Activated naive CD4-positive, alpha-beta T cell treated with anti-CD3 and anti-CD28 coated beads, Interleukin-2, amount 10 ng/mL, durations not matched to agents 7 days and 5 days (primary cell): Measurements from ENCODE around the gene USP26.
"Not testable (repeated sequence)": the region's sequence is repeated elsewhere in the genome, so short reads cannot be mapped to it uniquely, and the experiment has no call there.

Experiments
- CTCF ChIA-PET: fragments of 350-600 bp; sonication (Branson Sonifier 250); formaldehyde crosslinking; loops from one replicate; lab custom pipeline; 2021; ENCODE audit warnings: antibody characterized with exemption; lab: Charles Lee
- DNase-seq: peaks from one replicate; pipeline ENCODE4 v3.0.0-alpha.2; 2020
- H3K27ac Mint-ChIP-seq: one replicate; pipeline ENCODE4 v1.8.0; 2021; ENCODE audit warnings: mild to moderate bottlenecking, moderate library complexity, mixed read lengths
- H3K27me3 Mint-ChIP-seq: one replicate; pipeline ENCODE4 v1.8.0; 2021; ENCODE audit warnings: mild to moderate bottlenecking, mixed read lengths
- H3K36me3 Mint-ChIP-seq: one replicate; pipeline ENCODE4 v1.8.0; 2021; ENCODE audit warnings: mixed read lengths
- H3K4me1 Mint-ChIP-seq: one replicate; pipeline ENCODE4 v1.8.0; 2021; ENCODE audit warnings: mixed read lengths
- H3K4me3 Mint-ChIP-seq: one replicate; pipeline ENCODE4 v1.8.0; 2021; ENCODE audit warnings: mild to moderate bottlenecking, moderate library complexity, mixed read lengths
- H3K9me3 Mint-ChIP-seq: one replicate; pipeline ENCODE4 v1.8.0; 2021; ENCODE audit warnings: mixed read lengths

The USP26 gene

GRCh38 chrX:133097031-133097430 is at the start of gene USP26:
TSS of gene USP26 (minus strand) at chrX:133097109. CDS start at chrX:133028220, 68,889 bp downstream.
- no peaks in the 10 kb centered on the region for H3K27me3 Mint-ChIP-seq
- DNase-seq, result no peak
- CTCF ChIA-PET, result no interaction called here
- no peak within 1 kb of the TSS for H3K4me3 Mint-ChIP-seq
- H3K27ac Mint-ChIP-seq, result no peak within 1 kb of the TSS
- no peaks in the 10 kb centered on the region for H3K4me1 Mint-ChIP-seq
- H3K36me3 Mint-ChIP-seq, result no peaks in the 10 kb centered on the region
- H3K9me3 Mint-ChIP-seq, result no peaks in the 10 kb centered on the region

GRCh38 chrX:133134282-133134681 is 37.4 kb upstream of the USP26 start:
- no peak for DNase-seq
- no peaks in the 10 kb centered on the region for H3K4me1 Mint-ChIP-seq
- H3K4me3 Mint-ChIP-seq, result no peak overlapping the region
- CTCF ChIA-PET, result no interaction called here
- no peaks in the 10 kb centered on the region for H3K27me3 Mint-ChIP-seq
- H3K9me3 Mint-ChIP-seq, result no peaks in the 10 kb centered on the region
- H3K27ac Mint-ChIP-seq, result no peak overlapping the region
- H3K36me3 Mint-ChIP-seq, result no peaks in the 10 kb centered on the region

DNA sequence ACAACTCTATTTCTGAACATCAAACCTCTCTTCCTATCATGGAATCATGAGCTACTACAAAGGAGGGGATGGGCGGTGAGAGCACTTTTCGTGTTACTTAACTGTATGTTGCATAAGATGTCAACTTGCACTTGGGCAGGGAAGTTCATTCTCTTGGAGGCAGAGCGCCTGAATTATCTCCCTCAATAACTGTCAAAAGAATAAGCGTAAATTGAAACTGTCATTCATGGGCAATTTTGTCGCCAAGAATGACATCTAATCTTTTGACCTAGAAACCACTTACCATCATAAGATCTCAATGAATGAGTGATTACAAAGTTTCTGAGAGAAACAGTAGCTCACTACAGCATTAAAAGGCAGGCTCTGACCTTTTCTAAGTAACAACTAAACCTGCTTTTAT is 23.5 kb upstream of the USP26 start:
- peaks cover 4% of the 10 kb centered on the region for H3K27me3 Mint-ChIP-seq
- H3K4me3 Mint-ChIP-seq, result no peak overlapping the region
- H3K27ac Mint-ChIP-seq, result no peak overlapping the region
- no peak for DNase-seq
- no peaks in the 10 kb centered on the region for H3K36me3 Mint-ChIP-seq
- H3K9me3 Mint-ChIP-seq, result no peaks in the 10 kb centered on the region
- no peaks in the 10 kb centered on the region for H3K4me1 Mint-ChIP-seq
- CTCF ChIA-PET, result no interaction called here

DNA sequence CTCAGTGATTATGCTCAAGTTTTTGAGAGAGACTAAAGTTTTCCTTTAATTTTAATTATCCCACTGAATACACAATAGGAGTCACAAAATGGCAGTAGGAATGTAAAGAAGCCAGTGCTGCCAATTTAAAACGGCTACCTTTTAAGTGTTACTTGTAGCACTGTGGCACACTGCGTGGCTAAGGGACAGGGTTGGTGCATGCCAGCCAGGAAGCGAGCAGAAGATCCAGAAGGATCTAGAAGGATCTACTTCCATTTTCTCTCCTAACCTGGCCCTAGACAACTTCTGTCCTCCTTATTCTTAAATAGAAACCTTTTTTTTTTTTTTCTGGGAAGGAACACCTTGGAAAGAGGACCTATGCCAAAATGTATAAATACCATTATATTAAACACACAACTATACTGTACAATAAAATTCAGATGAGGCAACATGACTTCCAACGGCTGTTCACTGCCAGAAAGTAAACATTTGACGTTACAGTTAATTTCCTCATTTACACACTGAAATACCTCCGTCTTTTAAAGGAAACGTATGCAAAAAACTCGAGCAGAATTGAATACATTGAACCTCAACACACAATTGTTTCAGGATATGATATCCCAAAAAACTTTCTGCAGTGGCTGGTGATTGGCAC is 2.7 kb downstream of the USP26 start:
- no peak for DNase-seq
- CTCF ChIA-PET, result no interaction called here
- Mint-ChIP-seq H3K9me3 (no peaks in the 10 kb centered on the region), H3K4me1 (no peaks in the 10 kb centered on the region), H3K27ac (no peak overlapping the region), H3K36me3 (no peaks in the 10 kb centered on the region), H3K4me3 (no peak overlapping the region), H3K27me3 (no peaks in the 10 kb centered on the region)

GRCh38 chrX:133090236-133090809 is 6.6 kb downstream of the USP26 start:
- no peak overlapping the region for H3K27ac Mint-ChIP-seq
- no peaks in the 10 kb centered on the region for H3K4me1 Mint-ChIP-seq
- no peaks in the 10 kb centered on the region for H3K27me3 Mint-ChIP-seq
- no peaks in the 10 kb centered on the region for H3K36me3 Mint-ChIP-seq
- no peaks in the 10 kb centered on the region for H3K9me3 Mint-ChIP-seq
- CTCF ChIA-PET, result no interaction called here
- H3K4me3 Mint-ChIP-seq, result no peak overlapping the region
- no peak for DNase-seq

GRCh38 chrX:133089411-133089810 is 7.5 kb downstream of the USP26 start:
- no peak for DNase-seq
- H3K27me3 Mint-ChIP-seq, result no peaks in the 10 kb centered on the region
- no peak overlapping the region for H3K4me3 Mint-ChIP-seq
- no peaks in the 10 kb centered on the region for H3K9me3 Mint-ChIP-seq
- H3K27ac Mint-ChIP-seq, result no peak overlapping the region
- H3K36me3 Mint-ChIP-seq, result no peaks in the 10 kb centered on the region
- CTCF ChIA-PET, result no interaction called here
- no peaks in the 10 kb centered on the region for H3K4me1 Mint-ChIP-seq

DNA sequence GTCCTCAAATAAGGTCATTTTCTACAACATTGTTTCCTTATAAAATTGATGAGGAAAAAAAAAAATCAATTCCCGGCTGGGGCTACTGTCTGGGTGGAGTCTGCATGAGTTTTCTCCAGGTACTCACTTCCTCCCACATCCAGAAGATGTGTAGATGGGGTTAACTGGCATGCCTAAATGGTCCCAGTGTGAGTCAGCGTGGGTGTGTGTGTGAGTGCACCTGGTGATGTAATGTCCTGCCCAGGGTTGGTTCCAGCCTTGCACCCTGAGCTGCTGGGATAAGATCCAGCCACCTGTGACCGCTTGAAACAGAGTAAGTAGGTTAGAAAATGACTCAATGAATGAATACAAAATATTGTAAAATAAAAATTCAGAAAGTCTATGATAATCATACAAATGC is 11.1 kb downstream of the USP26 start:
- CTCF ChIA-PET, result no interaction called here
- Mint-ChIP-seq H3K4me1 (peaks cover 4% of the 10 kb centered on the region), H3K36me3 (no peaks in the 10 kb centered on the region), H3K4me3 (no peak overlapping the region), H3K27me3 (no peaks in the 10 kb centered on the region), H3K9me3 (no peaks in the 10 kb centered on the region), H3K27ac (no peak overlapping the region)
- DNase-seq, result no peak

GRCh38 chrX:133085056-133085455 is 11.9 kb downstream of the USP26 start:
- DNase-seq, H3K27ac Mint-ChIP-seq, H3K9me3 Mint-ChIP-seq, H3K27me3 Mint-ChIP-seq, H3K4me3 Mint-ChIP-seq, H3K36me3 Mint-ChIP-seq, H3K4me1 Mint-ChIP-seq, CTCF ChIA-PET: not testable (repeated sequence)

DNA sequence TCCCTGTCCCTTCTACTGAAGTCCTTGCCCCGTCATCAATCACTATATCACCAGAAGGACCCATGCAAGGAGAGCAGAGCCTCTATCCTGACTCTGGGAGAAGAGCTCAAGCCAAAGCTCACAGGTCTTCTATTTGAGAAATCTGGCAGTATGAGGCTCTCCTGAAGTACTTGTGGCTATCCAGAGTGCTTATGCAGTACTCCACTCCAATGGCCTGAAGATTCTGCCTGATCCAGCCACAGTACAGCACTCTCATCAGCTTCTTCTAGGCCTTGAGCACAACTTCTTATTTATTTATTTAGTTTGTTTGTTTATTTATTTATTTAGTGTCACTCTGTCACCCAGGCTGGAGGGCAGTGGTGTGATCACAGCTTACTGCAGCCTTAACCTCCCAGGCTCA is 13.0 kb downstream of the USP26 start:
- DNase-seq, result no peak
- CTCF ChIA-PET, result no interaction called here
- H3K36me3 Mint-ChIP-seq, result no peaks in the 10 kb centered on the region
- H3K4me1 Mint-ChIP-seq, result peaks cover 4% of the 10 kb centered on the region
- no peak overlapping the region for H3K27ac Mint-ChIP-seq
- H3K9me3 Mint-ChIP-seq, result no peaks in the 10 kb centered on the region
- no peaks in the 10 kb centered on the region for H3K27me3 Mint-ChIP-seq
- H3K4me3 Mint-ChIP-seq, result no peak overlapping the region

DNA sequence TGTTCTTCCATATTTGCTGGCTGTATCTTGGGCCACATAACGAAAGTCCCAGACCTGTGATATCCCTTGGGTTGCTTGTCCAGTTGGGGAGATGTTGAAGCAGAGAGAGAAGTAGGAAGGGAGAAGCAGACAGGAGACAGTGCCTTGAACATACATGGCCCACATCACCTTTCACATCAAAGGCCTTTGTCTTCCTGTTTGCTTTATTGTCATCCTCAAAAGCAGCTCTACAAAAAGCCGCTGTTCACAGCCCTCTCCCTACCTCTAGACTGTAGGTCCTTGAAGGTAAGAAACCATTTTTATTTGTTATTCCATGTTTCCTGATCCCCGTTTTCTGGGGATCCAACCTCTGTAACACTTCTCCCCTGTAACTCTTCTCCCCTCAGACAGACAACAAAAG is 14.9 kb downstream of the USP26 start:
- no peaks in the 10 kb centered on the region for H3K27me3 Mint-ChIP-seq
- H3K4me1 Mint-ChIP-seq, result peaks cover 4% of the 10 kb centered on the region
- H3K9me3 Mint-ChIP-seq, result no peaks in the 10 kb centered on the region
- no peak overlapping the region for H3K4me3 Mint-ChIP-seq
- DNase-seq, result no peak
- no peak overlapping the region for H3K27ac Mint-ChIP-seq
- CTCF ChIA-PET, result no interaction called here
- H3K36me3 Mint-ChIP-seq, result no peaks in the 10 kb centered on the region

- DNase-seq, H3K27ac Mint-ChIP-seq, H3K36me3 Mint-ChIP-seq, CTCF ChIA-PET, H3K4me1 Mint-ChIP-seq, H3K27me3 Mint-ChIP-seq, H3K9me3 Mint-ChIP-seq, H3K4me3 Mint-ChIP-seq: not testable (repeated sequence)
These were observed 19.1 kb downstream of the USP26 start for GRCh38 chrX:133077856-133078255.

DNA sequence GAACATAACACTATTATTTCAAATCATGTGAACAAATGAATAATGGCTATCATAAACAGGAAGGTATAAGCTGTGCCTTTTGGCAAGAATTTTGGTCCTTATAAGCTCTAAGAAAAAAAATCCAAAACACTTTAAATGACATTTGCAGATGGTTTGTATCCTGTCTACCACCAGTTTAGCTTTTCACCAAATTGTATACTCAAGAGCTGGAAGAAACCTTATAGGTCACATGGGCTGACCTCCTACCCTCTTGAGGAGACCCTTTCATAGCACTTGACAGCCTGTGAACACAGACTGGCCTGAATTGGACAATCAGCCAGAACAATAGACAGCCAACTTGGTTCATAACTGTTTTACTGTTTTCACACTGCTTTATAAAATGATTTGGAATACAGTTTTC is 24.3 kb downstream of the USP26 start:
- Mint-ChIP-seq H3K36me3 (no peaks in the 10 kb centered on the region), H3K4me1 (no peaks in the 10 kb centered on the region), H3K9me3 (no peaks in the 10 kb centered on the region), H3K27ac (no peak overlapping the region), H3K4me3 (no peak overlapping the region), H3K27me3 (no peaks in the 10 kb centered on the region)
- no peak for DNase-seq
- CTCF ChIA-PET, result no interaction called here

DNA sequence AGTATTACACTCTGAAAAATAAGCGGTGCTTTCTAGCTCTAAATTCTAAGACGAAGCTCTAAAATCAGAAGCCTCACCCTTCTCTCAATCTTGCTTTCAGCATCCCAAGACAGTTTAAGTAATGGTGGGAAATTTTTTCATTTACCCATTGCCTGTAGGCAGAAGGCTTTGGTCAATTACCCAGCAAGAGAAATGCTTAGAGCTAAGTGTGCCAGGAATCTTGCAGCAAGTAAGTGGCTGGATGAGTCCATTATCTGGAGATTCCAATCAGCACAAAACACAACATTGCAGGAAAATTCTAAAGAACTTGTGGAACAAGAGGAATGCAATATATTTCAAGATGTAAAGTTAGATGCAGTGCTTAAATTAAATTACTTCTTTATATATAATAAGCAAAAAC is 28.4 kb downstream of the USP26 start:
- H3K4me1 Mint-ChIP-seq, result no peaks in the 10 kb centered on the region
- CTCF ChIA-PET, result no interaction called here
- no peak overlapping the region for H3K4me3 Mint-ChIP-seq
- no peaks in the 10 kb centered on the region for H3K27me3 Mint-ChIP-seq
- no peak for DNase-seq
- no peak overlapping the region for H3K27ac Mint-ChIP-seq
- H3K36me3 Mint-ChIP-seq, result no peaks in the 10 kb centered on the region
- no peaks in the 10 kb centered on the region for H3K9me3 Mint-ChIP-seq

DNA sequence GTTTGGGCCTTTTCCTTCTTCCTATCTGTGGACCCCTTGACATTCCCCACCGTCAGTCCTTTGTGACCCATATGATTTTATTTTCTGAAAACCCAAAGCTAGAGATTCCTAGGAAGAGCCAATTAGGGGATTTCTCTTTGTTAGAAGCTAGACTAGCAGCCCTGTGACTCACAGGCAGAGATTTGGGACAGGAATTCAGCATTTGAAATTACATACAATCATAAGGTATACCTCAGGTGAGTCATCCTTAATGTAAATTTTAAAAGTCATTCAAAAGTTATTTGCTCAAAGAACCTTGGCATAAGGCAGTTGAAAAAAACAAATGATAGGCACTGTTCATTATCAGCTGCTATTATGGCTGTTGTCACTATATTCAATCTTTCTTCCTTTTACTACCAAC is 40.6 kb downstream of the USP26 start:
- CTCF ChIA-PET, result no interaction called here
- no peaks in the 10 kb centered on the region for H3K36me3 Mint-ChIP-seq
- no peak overlapping the region for H3K4me3 Mint-ChIP-seq
- no peak overlapping the region for H3K27ac Mint-ChIP-seq
- H3K4me1 Mint-ChIP-seq, result no peaks in the 10 kb centered on the region
- DNase-seq, result no peak
- no peaks in the 10 kb centered on the region for H3K9me3 Mint-ChIP-seq
- no peaks in the 10 kb centered on the region for H3K27me3 Mint-ChIP-seq

GRCh38 chrX:133054761-133055405 is 42.0 kb downstream of the USP26 start:
- H3K4me1 Mint-ChIP-seq, result no peaks in the 10 kb centered on the region
- CTCF ChIA-PET, result no interaction called here
- H3K27me3 Mint-ChIP-seq, result no peaks in the 10 kb centered on the region
- no peak for DNase-seq
- H3K36me3 Mint-ChIP-seq, result no peaks in the 10 kb centered on the region
- no peak overlapping the region for H3K4me3 Mint-ChIP-seq
- H3K9me3 Mint-ChIP-seq, result no peaks in the 10 kb centered on the region
- H3K27ac Mint-ChIP-seq, result no peak overlapping the region
